ENCODE results near the gene MPHOSPH6.

Gene MPHOSPH6

DNA sequence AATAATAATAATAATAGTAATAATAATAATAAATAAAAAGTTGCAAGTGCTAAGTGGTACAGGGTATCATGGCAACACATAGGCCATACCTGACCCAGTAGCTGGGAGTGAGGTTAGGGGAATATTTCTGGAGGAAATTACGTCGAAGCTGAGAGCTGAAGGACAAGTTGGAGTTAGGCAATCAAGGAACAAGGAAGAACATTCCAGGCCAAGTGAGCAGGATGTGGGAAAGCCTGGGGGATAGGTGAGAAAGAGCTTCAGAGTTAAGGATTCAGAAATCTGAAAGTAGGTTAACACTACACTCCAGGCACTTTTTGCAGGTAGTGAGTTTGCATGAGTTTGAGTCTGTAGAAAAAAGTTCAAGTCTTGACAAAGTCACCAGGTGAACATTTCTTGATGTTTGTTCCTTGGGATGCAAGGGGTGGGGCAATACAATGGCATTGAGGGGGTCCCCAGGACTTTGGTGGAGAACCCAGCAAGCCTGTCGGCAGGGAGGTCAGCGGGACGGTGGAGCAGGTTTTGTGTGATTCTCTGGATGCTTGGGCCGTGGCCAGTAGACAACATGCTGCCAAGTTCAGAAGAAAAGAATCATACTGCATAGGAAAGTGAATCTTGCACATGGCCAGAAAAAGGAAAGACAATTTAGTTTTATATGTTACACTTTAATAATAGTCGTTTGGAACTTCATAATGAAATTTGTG is 27.7 kb upstream of the MPHOSPH6 start:
- TF ChIP-seq EZH2 (optimal IDR thresholded peaks at IDR 0.05; ENCODE audit: low read depth, low read length) (no peak), EZH2phosphoT487 (IDR thresholded peaks at IDR 0.05; ENCODE audit: low read length) (no peak)
- TF ChIP-seq, protein P1, sequence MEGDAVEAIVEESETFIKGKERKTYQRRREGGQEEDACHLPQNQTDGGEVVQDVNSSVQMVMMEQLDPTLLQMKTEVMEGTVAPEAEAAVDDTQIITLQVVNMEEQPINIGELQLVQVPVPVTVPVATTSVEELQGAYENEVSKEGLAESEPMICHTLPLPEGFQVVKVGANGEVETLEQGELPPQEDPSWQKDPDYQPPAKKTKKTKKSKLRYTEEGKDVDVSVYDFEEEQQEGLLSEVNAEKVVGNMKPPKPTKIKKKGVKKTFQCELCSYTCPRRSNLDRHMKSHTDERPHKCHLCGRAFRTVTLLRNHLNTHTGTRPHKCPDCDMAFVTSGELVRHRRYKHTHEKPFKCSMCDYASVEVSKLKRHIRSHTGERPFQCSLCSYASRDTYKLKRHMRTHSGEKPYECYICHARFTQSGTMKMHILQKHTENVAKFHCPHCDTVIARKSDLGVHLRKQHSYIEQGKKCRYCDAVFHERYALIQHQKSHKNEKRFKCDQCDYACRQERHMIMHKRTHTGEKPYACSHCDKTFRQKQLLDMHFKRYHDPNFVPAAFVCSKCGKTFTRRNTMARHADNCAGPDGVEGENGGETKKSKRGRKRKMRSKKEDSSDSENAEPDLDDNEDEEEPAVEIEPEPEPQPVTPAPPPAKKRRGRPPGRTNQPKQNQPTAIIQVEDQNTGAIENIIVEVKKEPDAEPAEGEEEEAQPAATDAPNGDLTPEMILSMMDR (IDR thresholded peaks at IDR 0.05; ENCODE audit: low read length) = no peak
- Histone ChIP-seq H3K4me3 (ENCODE audit: low read length) (no peak overlapping the region), H3K79me2 (ENCODE audit: low read length) (no peaks in the 10 kb centered on the region), H3K9me3 (replicated peaks; ENCODE audit: insufficient read depth, low read length) (no peaks in the 10 kb centered on the region), H3K9me2 (replicated peaks; ENCODE audit: insufficient read depth, low read length) (no peaks in the 10 kb centered on the region), H3K4me2 (ENCODE audit: low read depth, low read length) (no peak overlapping the region), H4K20me1 (ENCODE audit: insufficient read depth, low read length) (no peaks in the 10 kb centered on the region), H3K36me3 (replicated peaks; ENCODE audit: insufficient read depth, low read length) (no peaks in the 10 kb centered on the region), H3K27me3 (replicated peaks; ENCODE audit: insufficient read depth, low read length) (no peaks in the 10 kb centered on the region), H3F3A (ENCODE audit: insufficient read depth, low read length) (no peaks in the 10 kb centered on the region), H3K27ac (ENCODE audit: low read length) (no peak overlapping the region), H3K9ac (ENCODE audit: low read length) (no peak overlapping the region), H3K4me1 (ENCODE audit: low read length) (no peaks in the 10 kb centered on the region), H2AFZ (ENCODE audit: low read length) (no peak overlapping the region)
- DNase-seq = no peak

DNA sequence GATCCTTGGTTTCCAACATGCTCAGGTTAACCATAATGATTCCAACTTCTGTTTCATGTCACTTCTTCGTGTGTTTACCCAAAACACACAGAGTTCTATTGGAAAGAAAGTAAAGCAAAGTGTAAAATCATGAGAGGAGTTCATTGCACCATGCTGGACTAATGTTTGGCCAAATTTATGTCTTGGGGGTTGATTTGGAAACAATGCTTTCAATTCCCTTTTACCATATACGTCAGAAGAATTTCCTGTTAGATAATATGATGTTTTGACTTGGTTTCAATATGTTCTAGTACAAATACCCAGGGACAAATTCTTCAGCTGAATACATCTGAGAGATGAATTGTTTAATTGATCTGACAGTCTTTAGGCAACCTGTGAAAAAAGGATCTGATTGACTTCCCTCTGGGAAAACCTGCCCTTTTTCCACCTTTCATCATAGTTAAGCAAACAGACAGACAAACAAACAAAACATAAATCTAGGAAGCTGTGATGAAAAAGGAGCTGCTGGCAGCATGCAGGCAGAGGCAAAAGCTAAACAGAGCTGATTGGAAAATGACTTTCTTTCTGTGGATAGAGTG is 26.0 kb upstream of the MPHOSPH6 start:
- Histone ChIP-seq H3K4me2 (ENCODE audit: low read depth, low read length) (no peak overlapping the region), H3K9me2 (replicated peaks; ENCODE audit: insufficient read depth, low read length) (no peaks in the 10 kb centered on the region), H3K27me3 (replicated peaks; ENCODE audit: insufficient read depth, low read length) (no peaks in the 10 kb centered on the region), H3K27ac (ENCODE audit: low read length) (no peak overlapping the region), H3K4me3 (ENCODE audit: low read length) (no peak overlapping the region), H3K79me2 (ENCODE audit: low read length) (no peaks in the 10 kb centered on the region), H3K9ac (ENCODE audit: low read length) (no peak overlapping the region), H3K9me3 (replicated peaks; ENCODE audit: insufficient read depth, low read length) (no peaks in the 10 kb centered on the region), H2AFZ (ENCODE audit: low read length) (no peak overlapping the region), H3F3A (ENCODE audit: insufficient read depth, low read length) (no peaks in the 10 kb centered on the region), H4K20me1 (ENCODE audit: insufficient read depth, low read length) (no peaks in the 10 kb centered on the region), H3K4me1 (ENCODE audit: low read length) (no peaks in the 10 kb centered on the region), H3K36me3 (replicated peaks; ENCODE audit: insufficient read depth, low read length) (no peaks in the 10 kb centered on the region)
- no peak for TF ChIP-seq EZH2phosphoT487 (IDR thresholded peaks at IDR 0.05; ENCODE audit: low read length)
- no peak for TF ChIP-seq EZH2 (optimal IDR thresholded peaks at IDR 0.05; ENCODE audit: low read depth, low read length)
- no peak for DNase-seq

DNA sequence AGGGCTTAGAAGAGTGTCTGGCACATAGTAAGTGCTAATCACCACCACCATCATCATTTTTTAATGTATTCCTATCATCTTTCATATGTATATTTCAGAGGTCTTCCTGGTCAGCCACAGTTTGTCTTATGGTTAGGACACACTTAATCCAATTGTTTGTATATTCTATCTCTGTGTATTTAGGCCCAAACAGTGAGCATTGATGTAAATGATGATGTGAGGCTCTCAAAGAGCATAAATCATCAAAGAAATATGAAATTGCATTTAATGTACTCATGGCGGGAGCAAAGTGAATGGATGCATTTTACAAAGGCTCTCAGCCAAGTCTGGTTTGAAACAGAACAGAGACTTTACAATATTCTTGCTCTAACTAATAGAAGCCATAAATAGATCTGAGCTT is 24.1 kb upstream of the MPHOSPH6 start:
- no peaks in the 10 kb centered on the region for H3K79me2 ChIP-seq (ENCODE audit: low read length)
- no peaks in the 10 kb centered on the region for H3K9me2 ChIP-seq (replicated peaks; ENCODE audit: insufficient read depth, low read length)
- no peak overlapping the region for H3K9ac ChIP-seq (ENCODE audit: low read length)
- no peak for DNase-seq
- H3F3A ChIP-seq (ENCODE audit: insufficient read depth, low read length) = no peaks in the 10 kb centered on the region
- no peaks in the 10 kb centered on the region for H3K4me1 ChIP-seq (ENCODE audit: low read length)
- H2AFZ ChIP-seq (ENCODE audit: low read length) = no peak overlapping the region
- no peaks in the 10 kb centered on the region for H4K20me1 ChIP-seq (ENCODE audit: insufficient read depth, low read length)
- TF ChIP-seq EZH2phosphoT487 (IDR thresholded peaks at IDR 0.05; ENCODE audit: low read length) = no peak
- TF ChIP-seq, protein P1 (IDR thresholded peaks at IDR 0.05; ENCODE audit: low read length) = no peak
- TF ChIP-seq EZH2 (optimal IDR thresholded peaks at IDR 0.05; ENCODE audit: low read depth, low read length) = no peak
- no peak overlapping the region for H3K4me2 ChIP-seq (ENCODE audit: low read depth, low read length)
- H3K4me3 ChIP-seq (ENCODE audit: low read length) = no peak overlapping the region
- no peaks in the 10 kb centered on the region for H3K27me3 ChIP-seq (replicated peaks; ENCODE audit: insufficient read depth, low read length)
- H3K9me3 ChIP-seq (replicated peaks; ENCODE audit: insufficient read depth, low read length) = no peaks in the 10 kb centered on the region
- no peak overlapping the region for H3K27ac ChIP-seq (ENCODE audit: low read length)
- H3K36me3 ChIP-seq (replicated peaks; ENCODE audit: insufficient read depth, low read length) = no peaks in the 10 kb centered on the region

GRCh38 chr16:82192665-82193064 is 22.6 kb upstream of the MPHOSPH6 start:
- Histone ChIP-seq H3F3A (ENCODE audit: insufficient read depth, low read length) (0 out of 2 replicates have a peak, but pooled peaks cover under 1% of the 10 kb centered on the region), H3K27me3 (replicated peaks; ENCODE audit: insufficient read depth, low read length) (no peaks in the 10 kb centered on the region), H3K36me3 (replicated peaks; ENCODE audit: insufficient read depth, low read length) (no peaks in the 10 kb centered on the region), H3K4me2 (ENCODE audit: low read depth, low read length) (no peak overlapping the region), H3K4me3 (ENCODE audit: low read length) (no peak overlapping the region), H3K4me1 (ENCODE audit: low read length) (no peaks in the 10 kb centered on the region), H3K27ac (ENCODE audit: low read length) (no peak overlapping the region), H3K9ac (ENCODE audit: low read length) (no peak overlapping the region), H4K20me1 (ENCODE audit: insufficient read depth, low read length) (no peaks in the 10 kb centered on the region), H3K9me3 (replicated peaks; ENCODE audit: insufficient read depth, low read length) (no peaks in the 10 kb centered on the region), H3K9me2 (replicated peaks; ENCODE audit: insufficient read depth, low read length) (no peaks in the 10 kb centered on the region), H2AFZ (ENCODE audit: low read length) (no peak overlapping the region), H3K79me2 (ENCODE audit: low read length) (no peaks in the 10 kb centered on the region)
- TF ChIP-seq EZH2phosphoT487 (IDR thresholded peaks at IDR 0.05; ENCODE audit: low read length) = no peak
- TF ChIP-seq EZH2 (optimal IDR thresholded peaks at IDR 0.05; ENCODE audit: low read depth, low read length) = no peak
- DNase-seq = no peak

All from MM.1S (cell line).